AG04449 (cell line): ENCODE data around the gene SLC9C1.

Source experiments
- CTCF ChIA-PET: fragments of 350-600 bp; formaldehyde crosslinking; extraction: SDS; loops from one replicate; lab custom pipeline; 2021; ENCODE audit warnings: antibody characterized with exemption; lab: Yijun Ruan, JAX
- POLR2A ChIA-PET: fragments of 400-600, 350-600 bp; formaldehyde crosslinking; extraction: SDS; loops from one replicate; lab custom pipeline; 2020; ENCODE audit warnings: antibody characterized with exemption, inconsistent platforms; lab: Yijun Ruan, JAX
- DNase-seq: peaks from one replicate; pipeline ENCODE4 v3.0.0-alpha.2; 2010; ENCODE audit warnings: low read depth, low spot score
- H3K4me3 ChIP-seq: 2 replicates; pipeline ENCODE4 v1.5.1; 2011; ENCODE audit warnings: low read depth, mild to moderate bottlenecking, control low read depth, low read length
- CTCF ChIP-seq: IDR thresholded peaks from one replicate; pipeline ENCODE4 v1.5.1; 2011; ENCODE audit warnings: mild to moderate bottlenecking, moderate library complexity, low read length, control low read depth, inconsistent platforms; ENCODE audit not compliant: insufficient read depth; ENCODE audit errors: missing control alignments

The SLC9C1 gene

GRCh38 chr3:112289011-112289410 lies 5.0 kb downstream of the SLC9C1 start:
- ChIA-PET CTCF (interaction anchor here (0.8 to 1.5 kb wide), 5 partner anchors 8 to 256 kb away, joined by 3 to 4 read pairs (median 3); no protein-coding TSS in a partner anchor), POLR2A (no interaction called here)
- TF ChIP-seq CTCF = no peak
- H3K4me3 ChIP-seq = no peak overlapping the region
- DNase-seq = no peak

- no peak for TF ChIP-seq CTCF
- POLR2A ChIA-PET = no interaction called here
- DNase-seq = no peak
- no peak overlapping the region for H3K4me3 ChIP-seq
- CTCF ChIA-PET = interaction anchor here (1.3 kb wide), 2 partner anchors 12 to 240 kb away, joined by 3 to 8 read pairs; partner anchors contain the start of gene SLC9C1
Measured at GRCh38 chr3:112280266-112280665, 13.8 kb downstream of the SLC9C1 start.

GRCh38 chr3:112273536-112273935 lies 20.5 kb downstream of the SLC9C1 start:
- no peak overlapping the region for H3K4me3 ChIP-seq
- no peak for TF ChIP-seq CTCF
- CTCF ChIA-PET = no interaction called here
- POLR2A ChIA-PET = no interaction called here
- no peak for DNase-seq

- POLR2A ChIA-PET = no interaction called here
- CTCF ChIA-PET = interaction anchor here (1.3 to 2.1 kb wide), 3 partner anchors 10 to 270 kb away, joined by 3 to 7 read pairs (median 3); partner anchors contain the start of gene SLC9C1
- no peak for DNase-seq
- no peak overlapping the region for H3K4me3 ChIP-seq
- TF ChIP-seq CTCF = no peak
Measured at GRCh38 chr3:112261742-112262141, 32.3 kb downstream of the SLC9C1 start.

- ChIA-PET POLR2A (no interaction called here), CTCF (interaction anchor here (1.6 to 2.1 kb wide), 2 partner anchors 11 to 34 kb away, joined by 3 to 7 read pairs; partner anchors contain the start of gene SLC9C1)
- no peak for TF ChIP-seq CTCF
- H3K4me3 ChIP-seq = no peak overlapping the region
- DNase-seq = no peak
Measured at GRCh38 chr3:112260563-112260962, 33.5 kb downstream of the SLC9C1 start.

GRCh38 chr3:112253301-112253971 lies 40.6 kb downstream of the SLC9C1 start:
- TF ChIP-seq CTCF = no peak
- ChIA-PET POLR2A (no interaction called here), CTCF (no interaction called here)
- no peak overlapping the region for H3K4me3 ChIP-seq
- DNase-seq = no peak
